HG03565 (cell line): ENCODE measurements around the gene GRAMD4.
"Not testable (repeated sequence)": the region's sequence is repeated elsewhere in the genome, so short reads cannot be mapped to it uniquely, and the experiment has no call there.

Experiments
- ATAC-seq: cut with Tn5 transposase; IDR thresholded peaks from one replicate; pipeline ENCODE4 v1.9.1; 2021; ENCODE audit warnings: mild to moderate bottlenecking, moderate library complexity; ENCODE audit not compliant: unreplicated experiment

Gene GRAMD4

DNA sequence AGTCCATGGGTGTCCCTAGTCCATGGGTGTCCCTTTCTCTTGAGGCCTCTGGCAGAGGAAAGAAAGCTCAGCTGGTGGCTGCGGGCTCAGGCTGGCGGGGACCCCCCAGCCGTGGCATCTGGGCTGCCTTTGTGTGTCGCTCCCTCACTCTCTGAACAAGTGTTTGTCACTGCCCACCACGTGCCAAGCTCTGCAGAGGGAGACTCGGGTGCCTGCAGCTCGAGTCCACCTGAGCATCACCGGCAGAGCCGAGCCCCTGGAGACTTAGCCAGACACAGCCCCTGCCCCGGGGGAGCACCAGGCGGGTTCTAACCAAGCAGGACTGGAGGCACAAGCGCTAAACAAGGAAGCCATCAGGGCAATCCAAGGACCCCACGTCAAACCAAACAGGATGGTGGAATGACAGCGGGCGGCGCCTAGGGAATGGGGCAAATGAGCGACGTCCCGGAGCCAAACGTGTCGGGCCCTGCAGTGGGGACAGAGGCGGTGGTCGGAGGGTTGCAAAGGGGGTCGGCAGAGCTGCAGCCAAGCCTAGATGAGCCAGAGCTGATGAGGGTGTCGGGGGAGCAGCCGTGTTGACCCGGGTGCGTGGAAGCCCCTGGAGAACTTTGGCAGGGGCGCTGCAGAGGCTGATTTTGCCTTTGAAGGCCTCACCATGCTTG lies 2.1 kb upstream of the GRAMD4 start:
- no peak for ATAC-seq

DNA sequence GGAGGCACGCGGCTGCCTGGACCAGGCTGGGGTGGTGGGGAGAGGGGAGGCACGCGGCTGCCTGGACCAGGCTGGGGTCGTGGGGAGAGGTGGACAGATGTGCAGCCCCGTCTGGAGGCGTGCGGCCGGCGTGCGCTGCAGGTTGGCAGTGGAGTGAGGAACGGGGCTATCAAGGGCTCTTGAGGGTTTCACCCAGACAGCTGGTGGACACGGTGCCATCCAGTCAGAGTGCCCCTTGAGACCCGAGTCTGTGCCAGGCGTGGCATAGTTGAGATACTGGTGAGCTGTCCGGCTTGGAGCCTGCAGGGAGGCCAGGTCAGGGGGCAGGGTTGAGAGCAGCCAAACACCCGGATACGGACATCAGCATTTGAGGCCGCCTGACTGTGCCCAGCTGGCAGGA lies 1.5 kb upstream of the GRAMD4 start:
- no peak for ATAC-seq

DNA sequence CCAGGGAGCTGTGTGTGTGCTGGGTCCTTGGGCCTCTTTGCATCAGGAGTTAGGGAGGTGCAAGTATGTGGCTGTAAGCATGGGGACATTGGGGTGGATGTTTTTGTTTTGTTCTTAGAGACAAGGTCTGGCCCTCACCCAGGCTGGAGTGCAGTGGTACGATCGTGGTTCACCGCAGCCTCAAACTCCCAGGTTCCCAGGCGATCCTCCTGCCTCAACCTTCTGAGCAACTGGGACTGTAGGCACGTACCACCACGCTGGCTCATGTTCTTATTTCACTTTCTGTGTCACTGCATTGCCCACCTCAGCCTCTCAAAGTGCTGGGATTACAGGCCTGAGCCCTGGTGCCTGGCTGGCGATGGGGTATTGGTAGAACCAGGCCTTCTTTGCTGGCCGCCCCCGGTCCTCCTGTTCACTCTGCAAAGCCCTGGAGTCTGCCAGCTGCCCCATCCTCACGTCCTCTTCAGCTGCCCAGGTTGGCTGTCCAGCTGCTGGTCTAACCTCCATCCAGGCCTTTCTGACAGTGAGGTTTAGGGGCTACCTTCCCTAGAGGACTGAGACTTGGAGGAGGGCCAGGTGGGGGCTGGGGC lies 851 bp upstream of the GRAMD4 start:
- ATAC-seq = no peak

DNA sequence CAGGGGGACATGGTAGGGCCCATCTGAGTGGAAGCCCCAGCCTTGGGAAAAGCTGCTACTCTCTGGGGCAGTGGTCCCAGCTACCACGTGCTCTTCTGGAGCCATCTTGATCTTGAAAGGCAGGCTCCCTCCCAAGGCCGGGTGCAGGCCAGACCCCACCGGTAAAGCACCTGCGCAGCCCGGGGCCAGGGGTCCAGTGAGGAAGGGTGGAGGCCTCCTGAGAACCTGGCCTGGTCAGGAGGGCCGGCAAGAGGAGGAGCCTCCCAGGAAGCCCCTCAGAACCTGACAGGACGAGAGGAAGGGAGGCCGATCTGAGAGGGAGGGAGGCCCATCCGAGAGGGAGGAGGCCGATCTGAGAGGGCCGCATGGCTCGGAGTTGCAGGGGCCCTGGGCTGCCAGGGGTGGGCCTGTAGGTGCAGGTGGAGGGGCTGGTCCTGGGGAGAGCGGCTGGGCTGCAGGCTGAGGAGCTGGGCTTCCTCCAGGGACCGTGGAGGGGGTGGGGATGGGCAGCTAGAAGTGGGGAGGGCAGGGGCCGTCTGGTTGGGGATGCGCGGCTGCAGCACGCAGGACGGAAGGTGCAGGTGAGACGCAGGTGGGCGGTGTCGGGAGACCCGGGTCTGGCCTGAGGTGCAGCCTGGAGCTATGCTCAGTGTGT lies 529 bp downstream of the GRAMD4 start:
- ATAC-seq = no peak

DNA sequence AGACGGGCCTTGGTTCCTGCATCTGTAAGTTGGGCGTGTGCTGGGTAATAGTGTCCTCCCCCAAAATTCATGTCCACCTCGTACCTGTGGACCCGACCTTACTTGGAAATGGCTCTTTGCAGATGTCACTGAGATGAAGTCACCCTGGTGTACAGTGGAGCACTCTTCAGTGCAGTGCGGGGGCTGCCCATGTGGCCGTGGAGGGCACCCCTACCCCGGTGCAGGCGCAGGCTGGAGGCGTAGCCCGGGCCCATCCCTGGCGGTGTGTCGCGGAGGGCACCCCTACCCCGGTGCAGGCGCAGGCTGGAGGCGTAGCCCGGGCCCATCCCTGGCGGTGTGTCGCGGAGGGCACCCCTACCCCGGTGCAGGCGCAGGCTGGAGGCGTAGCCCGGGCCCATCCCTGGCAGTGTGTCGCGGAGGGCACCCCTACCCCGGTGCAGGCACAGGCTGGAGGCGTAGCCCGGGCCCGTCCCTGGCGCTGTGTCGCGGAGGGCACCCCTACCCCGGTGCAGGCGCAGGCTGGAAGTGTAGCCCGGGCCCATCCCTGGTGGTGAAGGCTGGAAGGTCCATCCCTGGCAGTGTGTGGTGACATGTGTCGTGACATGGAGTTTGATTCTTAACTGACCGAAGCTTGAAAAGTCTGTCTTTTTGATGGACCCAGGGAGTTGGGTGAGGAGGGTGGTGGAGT lies 1.2 kb downstream of the GRAMD4 start:
- ATAC-seq = not testable (repeated sequence)

DNA sequence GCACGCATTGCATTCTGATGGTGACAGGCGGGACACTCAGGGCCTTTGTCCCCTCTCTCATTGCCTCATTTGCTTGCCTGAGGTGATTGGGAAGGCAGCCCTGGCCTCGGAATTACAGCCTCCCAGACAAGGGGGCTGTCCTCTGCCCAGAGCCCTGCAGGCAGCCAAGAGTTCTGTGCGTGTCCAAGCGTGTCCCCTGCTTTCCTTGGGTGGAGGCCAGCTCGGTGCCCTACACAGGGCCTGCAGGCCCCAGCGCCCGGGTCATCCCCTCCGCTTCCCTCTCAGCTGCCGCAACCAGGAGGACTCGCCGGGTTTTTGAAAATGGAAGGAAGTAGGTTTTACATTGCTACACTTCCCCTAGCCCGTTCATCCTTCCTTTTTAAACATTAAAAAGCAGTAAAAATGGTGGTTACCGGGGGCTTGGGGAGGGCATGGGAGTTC lies 1.9 kb downstream of the GRAMD4 start:
- ATAC-seq = no peak

DNA sequence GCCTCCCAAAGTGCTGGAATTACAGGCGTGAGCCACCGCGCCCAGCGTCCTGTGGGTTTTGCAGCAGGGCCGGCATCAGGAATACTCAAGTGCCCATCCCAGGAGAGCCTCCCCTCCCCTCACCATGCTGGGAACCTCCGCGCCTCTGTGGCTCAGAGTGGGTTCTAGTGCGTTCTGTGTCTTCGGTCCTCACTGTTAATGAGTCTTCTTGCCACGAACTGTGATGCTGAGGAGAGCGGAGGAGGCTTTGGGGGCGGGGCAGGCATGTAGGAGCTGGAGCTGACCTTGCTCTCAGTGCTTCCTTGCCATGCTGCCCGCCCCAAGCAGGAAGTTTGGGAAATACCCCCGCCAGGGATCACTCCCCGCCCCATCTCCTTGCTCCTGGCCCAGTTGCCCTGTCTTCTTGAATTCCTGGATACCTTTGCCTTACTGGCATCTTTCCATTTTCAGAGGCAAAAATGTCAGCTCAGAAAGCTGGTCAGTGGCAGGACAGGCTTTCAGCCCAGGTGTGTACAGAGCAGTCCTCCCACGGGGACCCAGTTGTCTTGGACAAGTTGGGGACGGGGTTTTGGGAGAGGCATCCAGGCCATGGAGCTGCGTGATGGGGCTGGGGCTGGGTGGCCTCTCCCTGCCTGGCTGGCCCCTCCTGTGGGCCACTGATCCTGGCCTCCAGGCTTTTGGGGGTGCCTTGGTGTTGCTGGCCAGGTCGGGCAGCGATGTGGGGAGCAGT lies 5.1 kb downstream of the GRAMD4 start:
- ATAC-seq = no peak

DNA sequence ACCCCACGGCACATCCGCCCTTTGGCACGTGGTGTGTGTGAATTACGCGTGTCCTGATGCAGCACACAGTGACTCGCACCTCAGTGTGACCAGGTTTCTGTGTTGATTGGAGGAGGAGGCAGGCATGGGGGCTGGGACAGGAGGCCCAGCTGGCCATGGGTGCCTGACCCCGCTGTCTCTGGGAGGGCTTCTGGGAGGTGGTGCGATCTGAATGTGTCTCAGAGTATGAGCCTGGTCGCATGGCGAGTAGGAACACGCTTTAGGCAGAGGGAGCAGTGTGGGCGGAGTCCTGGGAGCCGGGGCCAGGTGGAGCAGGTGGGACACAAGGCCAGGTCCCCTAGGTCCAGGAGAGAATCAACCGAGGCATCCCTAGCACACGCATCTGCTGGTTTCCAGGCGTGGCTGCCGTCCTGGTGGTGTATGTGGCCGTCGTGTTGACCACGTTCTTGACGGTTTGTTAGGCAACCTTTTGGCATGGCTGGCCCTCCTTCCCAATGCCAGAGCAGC lies 5.7 kb downstream of the GRAMD4 start:
- no peak for ATAC-seq

DNA sequence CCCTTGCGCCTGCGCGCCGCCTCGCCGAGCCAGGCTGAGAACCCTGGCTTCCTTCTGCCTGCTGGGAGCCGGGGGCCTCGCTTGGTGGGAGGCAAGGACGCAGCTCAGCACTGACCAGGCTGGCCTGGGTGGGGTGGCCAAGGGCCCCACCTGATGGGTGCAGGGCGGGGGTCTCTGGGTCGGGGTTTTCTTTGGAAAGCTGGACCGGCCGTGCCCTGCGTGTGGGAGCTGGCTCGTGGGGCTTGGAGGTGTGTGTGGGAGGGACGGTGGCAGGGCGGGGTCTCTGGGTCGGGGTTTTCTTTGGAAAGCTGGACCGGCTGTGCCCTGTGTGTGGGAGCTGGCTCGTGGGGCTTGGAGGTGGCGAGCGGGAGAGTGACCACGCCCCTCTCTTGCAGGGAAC lies 6.2 kb downstream of the GRAMD4 start:
- no peak for ATAC-seq

DNA sequence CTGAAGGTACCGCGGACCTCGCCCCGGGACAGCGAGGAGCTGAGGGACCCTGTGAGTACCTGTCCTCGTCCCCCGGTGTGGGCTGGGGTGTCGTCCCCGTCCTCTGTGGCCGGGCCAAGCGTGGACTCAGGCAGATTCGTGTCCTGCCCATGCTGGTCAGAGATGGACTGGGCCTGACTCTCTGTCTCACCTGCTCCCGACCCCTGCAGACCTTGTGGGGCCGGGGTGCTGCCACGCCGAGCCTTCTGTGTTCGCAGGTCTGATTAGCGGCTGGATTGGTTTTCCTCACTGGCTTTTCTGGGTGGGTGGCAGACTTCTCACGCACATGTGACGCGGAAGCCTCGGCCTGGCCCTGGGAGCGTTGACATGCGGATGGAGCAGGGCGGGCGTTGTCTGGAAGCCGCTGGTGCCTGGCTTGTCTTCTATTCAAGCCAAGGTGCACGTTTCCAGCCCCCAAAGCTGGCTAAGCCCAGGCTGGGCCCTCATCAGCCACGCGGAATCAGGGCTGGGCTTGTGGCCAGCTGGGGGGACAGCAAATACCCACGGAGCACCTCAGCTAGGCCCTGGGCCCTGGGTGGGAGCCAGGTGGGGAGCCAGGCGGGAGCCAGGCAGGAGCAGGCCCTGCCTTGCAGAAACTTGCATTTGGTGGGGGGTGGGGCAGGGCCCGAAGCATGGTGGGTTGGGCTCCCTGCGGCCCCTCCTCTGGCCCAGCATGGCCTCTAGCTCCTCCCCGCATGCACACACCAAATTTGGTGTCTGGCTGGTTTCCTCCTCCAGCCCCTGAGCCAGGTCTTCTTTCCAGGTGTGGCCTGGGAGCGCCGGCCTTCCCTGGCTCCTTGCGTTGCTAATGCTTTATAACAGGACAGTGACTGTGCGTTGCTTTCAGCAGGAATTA lies 7.0 kb downstream of the GRAMD4 start:
- ATAC-seq = no peak

DNA sequence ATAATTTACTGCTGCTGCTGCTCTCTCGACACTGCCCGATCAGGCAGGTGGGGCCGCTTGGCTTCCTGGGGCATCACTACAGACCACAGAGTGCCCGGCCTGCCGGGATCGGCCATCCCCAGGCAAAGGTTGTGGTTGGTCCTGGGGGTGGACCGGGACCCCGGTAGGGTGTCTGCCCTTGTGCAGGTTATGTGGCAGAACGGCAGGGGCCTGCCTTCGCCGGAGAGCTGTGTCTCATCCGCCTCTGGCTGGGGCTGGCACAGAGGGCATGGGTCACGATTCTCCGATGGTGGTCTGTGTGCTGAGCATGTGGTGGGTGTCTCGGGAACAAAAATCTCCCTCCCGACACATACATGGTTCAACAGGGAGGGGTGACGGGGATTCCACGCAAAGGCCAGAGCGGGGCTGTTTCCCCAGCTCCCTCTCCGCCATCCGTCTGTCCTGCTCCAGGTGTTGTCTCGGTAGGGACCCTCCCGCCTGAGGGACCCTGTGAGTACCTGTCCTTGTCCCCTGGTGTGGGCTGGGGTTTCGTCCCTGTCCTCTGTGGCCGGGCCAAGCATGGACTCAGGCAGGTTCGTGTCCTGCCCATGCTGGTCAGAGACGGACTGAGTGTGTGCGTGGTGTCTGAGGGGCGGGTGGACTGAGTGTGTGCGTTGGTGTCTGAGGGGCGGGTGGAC lies 7.8 kb downstream of the GRAMD4 start:
- no peak for ATAC-seq

DNA sequence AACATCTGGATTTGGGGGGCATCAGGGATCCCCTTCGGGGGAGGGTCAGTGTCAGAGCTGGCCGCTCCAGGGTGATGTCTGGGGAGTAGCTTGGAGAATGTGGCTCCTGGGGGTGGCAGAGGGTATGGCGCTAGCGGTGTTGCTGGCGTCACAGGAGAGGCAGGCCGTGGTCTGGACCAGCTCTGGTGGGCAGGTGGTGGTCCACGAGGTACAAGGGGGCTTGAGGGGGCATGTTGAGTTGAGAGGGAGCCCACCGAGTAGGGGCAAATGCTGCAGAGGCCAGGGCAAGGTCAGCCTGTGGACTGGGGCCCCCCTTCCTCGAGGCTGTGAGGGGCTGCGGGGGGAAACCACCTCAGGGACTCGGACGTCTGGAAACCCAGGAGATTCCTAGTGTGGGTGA lies 8.6 kb downstream of the GRAMD4 start:
- ATAC-seq = no peak

DNA sequence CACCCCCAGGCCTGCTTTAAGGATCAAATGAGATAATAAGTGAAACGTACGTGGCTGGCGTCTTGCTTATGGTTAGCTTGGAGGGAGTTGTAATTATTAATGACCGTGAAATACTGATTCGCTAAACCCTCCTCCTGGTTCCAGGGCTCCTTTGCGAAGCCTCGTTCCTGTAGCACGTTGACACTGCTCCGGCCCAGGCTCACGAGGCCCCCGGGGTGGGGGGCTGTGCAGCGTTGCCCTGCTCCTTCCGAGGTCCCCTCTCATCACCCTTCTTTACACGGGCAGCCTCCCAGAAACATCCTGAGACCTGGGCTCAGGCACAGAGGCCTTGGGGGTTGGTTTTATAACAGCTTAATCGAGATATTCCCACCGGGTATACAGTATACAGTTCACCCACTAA lies 9.1 kb downstream of the GRAMD4 start:
- ATAC-seq = no peak

DNA sequence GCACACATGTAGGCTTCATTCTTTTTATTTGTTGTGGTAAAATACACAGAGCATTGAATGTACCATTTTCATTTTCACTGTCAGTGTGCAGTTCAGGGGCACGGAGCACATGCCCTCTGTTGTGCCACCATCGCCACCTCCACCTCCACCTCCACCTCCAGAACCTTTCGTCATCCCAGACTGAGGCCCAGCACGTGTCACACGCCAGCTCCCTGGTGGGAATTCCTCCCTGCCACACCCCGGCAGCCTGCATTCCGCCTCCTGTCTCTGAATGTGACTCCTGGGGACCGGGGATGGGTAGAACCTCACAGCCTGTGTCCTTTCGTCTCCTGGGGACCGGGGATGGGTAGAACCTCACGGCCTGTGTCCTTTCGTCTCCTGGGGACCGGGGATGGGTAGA lies 10.9 kb downstream of the GRAMD4 start:
- no peak for ATAC-seq

DNA sequence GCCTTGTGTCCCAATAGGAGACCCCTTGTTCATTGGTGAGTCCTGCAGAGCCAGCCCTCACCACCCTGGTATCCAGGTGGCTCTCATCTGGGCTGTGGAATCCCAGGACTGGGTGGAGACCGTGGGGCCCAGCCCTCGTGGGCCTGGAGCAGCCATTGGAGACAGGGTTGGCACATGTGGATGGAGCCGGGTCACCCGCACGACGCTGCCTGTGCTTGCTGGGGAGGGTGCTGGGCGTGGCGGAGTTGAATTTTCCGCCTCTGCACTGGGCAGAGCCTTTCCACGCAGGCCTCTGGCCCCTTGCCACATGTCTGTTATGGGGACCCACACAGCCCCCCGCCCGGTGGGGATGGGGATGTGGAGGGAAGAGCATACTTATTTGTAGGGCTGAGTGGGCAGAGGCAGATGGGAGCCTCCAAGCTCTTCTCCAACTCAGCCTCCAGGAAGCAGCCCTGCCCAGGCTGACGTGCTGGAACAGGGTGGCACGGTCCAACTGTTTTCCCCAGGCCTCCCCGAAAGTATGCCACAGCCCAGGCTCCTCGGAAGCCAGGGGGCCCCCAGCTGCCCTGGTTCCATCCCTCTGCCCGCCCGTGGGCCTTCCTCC lies 12.6 kb downstream of the GRAMD4 start:
- ATAC-seq = no peak

DNA sequence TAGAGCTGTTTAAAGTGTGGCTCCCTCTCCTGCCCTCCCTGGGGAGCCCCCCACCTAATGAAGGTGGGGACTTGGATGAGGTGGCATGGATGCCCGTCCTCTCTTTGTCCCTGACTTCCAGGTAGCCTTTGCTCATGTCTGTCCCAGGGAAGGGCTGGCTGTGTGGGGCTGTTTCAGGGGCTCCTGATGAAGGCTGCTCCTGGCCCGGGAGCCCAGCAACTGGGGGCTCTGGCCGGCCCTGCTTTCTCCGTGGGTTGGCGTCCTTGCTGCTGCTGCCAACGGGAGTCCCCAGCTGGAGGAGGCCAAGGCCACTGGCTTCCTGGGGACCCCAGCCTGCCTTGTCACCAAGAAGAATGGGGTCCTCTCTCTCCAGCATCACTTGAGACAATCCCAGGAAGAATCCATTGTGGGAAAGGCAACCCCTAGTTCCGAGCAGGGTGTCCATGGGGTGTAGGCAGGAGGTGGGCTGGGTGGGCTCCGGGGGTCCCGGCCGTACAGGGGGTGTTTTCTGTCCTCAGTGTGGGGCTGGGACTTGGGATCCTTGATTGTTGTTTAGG lies 13.2 kb downstream of the GRAMD4 start:
- no peak for ATAC-seq

DNA sequence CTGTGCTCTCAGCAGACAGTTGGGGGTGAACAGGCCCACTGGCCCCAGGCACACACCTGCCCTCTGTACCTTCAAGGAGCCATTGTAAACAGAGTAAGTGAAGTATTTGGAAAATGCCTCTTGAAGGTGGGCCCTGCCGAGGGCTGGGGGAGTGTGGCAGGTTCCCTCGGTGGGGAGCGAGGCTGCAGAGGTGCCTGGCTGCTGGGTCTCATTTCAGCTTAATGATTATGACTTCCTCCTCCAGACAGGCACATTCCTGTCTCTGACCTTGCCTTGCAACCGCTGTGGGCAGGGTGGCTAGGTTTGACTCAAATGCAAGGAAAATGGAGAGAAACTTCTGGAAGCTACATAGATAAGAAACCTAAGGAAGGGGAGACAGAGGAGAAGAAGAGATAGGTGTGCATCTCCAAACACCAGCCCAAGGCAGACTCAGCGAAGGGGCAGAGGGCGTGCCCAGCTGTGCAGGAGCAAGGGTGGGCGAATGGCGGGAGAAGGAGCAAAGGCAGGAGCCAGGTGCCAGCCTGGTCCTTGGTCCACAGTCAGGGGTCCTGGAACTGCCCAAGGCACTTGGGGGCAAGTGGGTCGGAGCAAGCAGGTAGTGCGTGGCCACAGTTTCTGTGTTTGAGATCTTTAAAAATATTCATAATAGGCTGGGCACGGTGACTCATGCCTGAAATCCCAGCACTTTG lies 14.0 kb downstream of the GRAMD4 start:
- no peak for ATAC-seq
